Keratinocyte (primary cell): Measurements from ENCODE around the gene TTC39B.

Experiments used
- CTCF ChIP-seq, 3 experiments: IDR thresholded peaks in 1 of 3; conservative IDR thresholded peaks in 1 of 3; optimal IDR thresholded peaks in 1 of 3; 2 replicates in 2 of 3; 3 replicates in 1 of 3; pipeline versions ENCODE3 to v1.5.1; 2011; ENCODE audit warnings: low read length in 3 of 3, mild to moderate bottlenecking in 3 of 3, moderate library complexity in 2 of 3, control low read depth in 1 of 3, inconsistent platforms in 1 of 3; ENCODE audit not compliant: insufficient read depth in 2 of 3; ENCODE audit errors: extremely low read depth in 1 of 3
- EZH2 ChIP-seq: IDR thresholded peaks from one replicate; pipeline ENCODE4 v1.6.1; 2012; ENCODE audit warnings: inconsistent platforms, mild to moderate bottlenecking, low read length, moderate library complexity

- TF ChIP-seq CTCF (optimal IDR thresholded peaks at IDR 0.05 in 1 of 3, IDR thresholded peaks at IDR 0.05 in 1 of 3, conservative IDR thresholded peaks at IDR 0.05 in 1 of 3; ENCODE audit: extremely low read depth in 1 of 3, insufficient read depth in 2 of 3, low read length in 3 of 3) (no peak), EZH2 (no peak)
These were observed 44.4 kb downstream of the TTC39B start for GRCh38 chr9:15262581-15262980.
